Endothelial cell of umbilical vein (primary cell): ENCODE results near the gene DOCK1. TPM values are rescaled to one million over a fixed set of nuclear protein-coding genes. Genes with fewer than 3 reads are reported as not detected.

Source experiments
- BruUV-seq: library from RNA; stranded (reverse); fragments of 400-500 nt; replicated peaks from 2 replicates; lab custom pipeline; 2021; lab: Mats Ljungman, UMichigan
- CTCF ChIA-PET: fragments of 300-600, 350-600 bp; sonication (Branson Sonifier 250); formaldehyde crosslinking; loops from one replicate; lab custom pipeline; 2021; ENCODE audit warnings: antibody characterized with exemption, inconsistent platforms; lab: Charles Lee
- POLR2A ChIA-PET: fragments of 300-600, 350-600 bp; sonication (Branson Sonifier 250); formaldehyde crosslinking; loops from one replicate; lab custom pipeline; 2021; ENCODE audit warnings: antibody characterized with exemption, inconsistent platforms; lab: Charles Lee
- DNase-seq: peaks from one replicate; pipeline ENCODE4 v3.0.0-alpha.2; 2011; ENCODE audit warnings: low read depth, low spot score
- FAIRE-seq: peaks from 2 replicates; lab custom pipeline; 2011; peaks lifted over from hg19 to GRCh38; lab: Jason Lieb, UNC
- H2AFZ ChIP-seq: 2 replicates; pipeline ENCODE4 v1.6.0; 2012; ENCODE audit warnings: low read depth, low read length, control low read depth, inconsistent platforms
- H3K27ac ChIP-seq: 2 replicates; pipeline ENCODE4 v1.5.1; 2011; ENCODE audit warnings: low read depth, mild to moderate bottlenecking, control low read depth, low read length, moderate library complexity; ENCODE audit not compliant: insufficient read depth
- H3K27me3 ChIP-seq, 2 experiments: 2 replicates each; pipeline versions ENCODE4 v1.6.0 to v1.6.1; 2011; ENCODE audit warnings: low read length in 2 of 2, mixed read lengths in 1 of 2; ENCODE audit not compliant: control insufficient read depth in 2 of 2, insufficient read depth in 2 of 2
- H3K36me3 ChIP-seq, 2 experiments: 2 replicates in 1 of 2; 3 replicates in 1 of 2; pipeline ENCODE4 v1.5.1; 2011; ENCODE audit warnings: low read length in 2 of 2, mild to moderate bottlenecking in 1 of 2, moderate library complexity in 1 of 2; ENCODE audit not compliant: control insufficient read depth in 2 of 2, insufficient read depth in 2 of 2; ENCODE audit errors: extremely low read depth in 1 of 2
- H3K4me1 ChIP-seq: 3 replicates; pipeline ENCODE4 v1.5.1; 2011; ENCODE audit warnings: mild to moderate bottlenecking, low read length; ENCODE audit not compliant: control insufficient read depth, insufficient read depth; ENCODE audit errors: extremely low read depth
- H3K4me2 ChIP-seq: 2 replicates; pipeline ENCODE4 v1.6.1; 2011; ENCODE audit warnings: low read length, control low read depth, mixed read lengths; ENCODE audit not compliant: insufficient read depth
- H3K4me3 ChIP-seq, 3 experiments: fragments of 200-600 bp in 1 of 3; sonication (generic), shearing (Covaris generic) in 1 of 3; replicated peaks in 1 of 3; 2 replicates each; pipeline ENCODE4 v1.5.1; 2011 to 2016; ENCODE audit warnings: control low read depth in 3 of 3, low read length in 3 of 3, mild to moderate bottlenecking in 2 of 3, inconsistent platforms in 1 of 3, low read depth in 1 of 3, moderate library complexity in 1 of 3; ENCODE audit not compliant: insufficient read depth in 1 of 3
- H3K79me2 ChIP-seq: 2 replicates; pipeline ENCODE4 v1.6.0; 2012; ENCODE audit warnings: low read length, inconsistent platforms; ENCODE audit not compliant: control insufficient read depth, insufficient read depth
- H3K9ac ChIP-seq: replicated peaks from 2 replicates; pipeline ENCODE3; 2011; ENCODE audit warnings: low read length, control low read depth; ENCODE audit not compliant: insufficient read depth; ENCODE audit errors: extremely low read depth
- H3K9me1 ChIP-seq: replicated peaks from 3 replicates; pipeline ENCODE4 v1.6.0; 2011; ENCODE audit warnings: mild to moderate bottlenecking, low read length; ENCODE audit not compliant: control insufficient read depth, insufficient read depth; ENCODE audit errors: extremely low read depth
- H3K9me3 ChIP-seq: replicated peaks from 2 replicates; pipeline ENCODE4 v1.5.1; 2012; ENCODE audit warnings: low read length, inconsistent platforms; ENCODE audit not compliant: control insufficient read depth, insufficient read depth
- H4K20me1 ChIP-seq: replicated peaks from 2 replicates; pipeline ENCODE3; 2011; ENCODE audit warnings: mild to moderate bottlenecking, low read length; ENCODE audit not compliant: control insufficient read depth, insufficient read depth; ENCODE audit errors: extremely low read depth
- EZH2 ChIP-seq: IDR thresholded peaks from 2 replicates; pipeline ENCODE4 v1.6.1; 2012; ENCODE audit warnings: borderline replicate concordance, low read depth, mild to moderate bottlenecking, moderate library complexity, low read length, inconsistent platforms; ENCODE audit not compliant: severe bottlenecking
- FOS ChIP-seq: IDR thresholded peaks from 2 replicates; pipeline ENCODE4 v1.6.1; 2011; ENCODE audit warnings: mild to moderate bottlenecking, low read length, moderate library complexity, borderline replicate concordance; ENCODE audit not compliant: insufficient read depth
- GATA2 ChIP-seq: IDR thresholded peaks from 2 replicates; pipeline ENCODE4 v1.7.0; 2011; ENCODE audit warnings: low read depth, mild to moderate bottlenecking, moderate library complexity, mixed read lengths, low read length; ENCODE audit not compliant: insufficient read length, insufficient read depth
- JUN ChIP-seq: IDR thresholded peaks from 2 replicates; pipeline ENCODE4 v1.6.1; 2011; ENCODE audit warnings: borderline replicate concordance, low read depth; ENCODE audit not compliant: insufficient read length, insufficient read depth
- MYC ChIP-seq: IDR thresholded peaks from one replicate; pipeline ENCODE4 v1.6.1; 2011; ENCODE audit warnings: mild to moderate bottlenecking, low read depth, low read length
- POLR2A ChIP-seq: IDR thresholded peaks from 2 replicates; pipeline ENCODE4 v1.6.1; 2012; ENCODE audit warnings: low read depth, mild to moderate bottlenecking, control low read depth, low read length
- POLR2AphosphoS5 ChIP-seq: IDR thresholded peaks from 2 replicates; pipeline ENCODE4 v1.6.1; 2012; ENCODE audit warnings: low read depth, mild to moderate bottlenecking, control low read depth, low read length, moderate library complexity; ENCODE audit not compliant: insufficient read depth
- dilution Hi-C: fragments of 300-500 bp; cut with MboI; formaldehyde crosslinking; loops from one replicate; pipeline ENCODE4 v1.15.0; 2019; ENCODE audit warnings: low sequenced_read_pairs; ENCODE audit not compliant: extremely low pct_ligation_motif_present
- intact Hi-C: fragments of 100-400 bp; cut with micrococcal nuclease; formaldehyde crosslinking; loops from one replicate; pipeline ENCODE4 v1.10.0; 2022
- polyA plus RNA-seq, 4 experiments: library from polyadenylated mRNA; depleted of rRNA in 3 of 4; stranded (reverse) in 3 of 4; unstranded in 1 of 4; fragments of >200 nt; gene quantifications; 2 replicates each; pipeline versions ENCODE4 v1.2.1 to v1.2.3, GENCODE V29; 2011 to 2012; ENCODE audit warnings: missing spikeins in 1 of 4
- total RNA-seq: library from RNA; stranded (reverse); gene quantifications from 2 replicates; pipeline ENCODE4 v1.2.3, GENCODE V29; 2021
- TF ChIP-seq, protein P1 (sequence below), 2 donors: IDR thresholded peaks; 1 replicate in 1 of 2; 2 replicates in 1 of 2; pipeline ENCODE4 v1.5.1; 2011; ENCODE audit warnings: low read length in 2 of 2, mild to moderate bottlenecking in 2 of 2, moderate library complexity in 2 of 2, control low read depth in 1 of 2, inconsistent platforms in 1 of 2, low read depth in 1 of 2; ENCODE audit not compliant: insufficient read depth in 1 of 2; ENCODE audit errors: extremely low read depth in 1 of 2
- TF ChIP-seq, protein P2 (sequence below): IDR thresholded peaks from 2 replicates; pipeline ENCODE4 v1.6.1; 2011; ENCODE audit not compliant: insufficient read depth, insufficient read length

Gene DOCK1
- total and polyA plus RNA-seq, 2 donors (not counting 3 experiments of a cell fraction or from before 2014, with no cell fraction given), result 22.5 to 83.1 TPM

DNA sequence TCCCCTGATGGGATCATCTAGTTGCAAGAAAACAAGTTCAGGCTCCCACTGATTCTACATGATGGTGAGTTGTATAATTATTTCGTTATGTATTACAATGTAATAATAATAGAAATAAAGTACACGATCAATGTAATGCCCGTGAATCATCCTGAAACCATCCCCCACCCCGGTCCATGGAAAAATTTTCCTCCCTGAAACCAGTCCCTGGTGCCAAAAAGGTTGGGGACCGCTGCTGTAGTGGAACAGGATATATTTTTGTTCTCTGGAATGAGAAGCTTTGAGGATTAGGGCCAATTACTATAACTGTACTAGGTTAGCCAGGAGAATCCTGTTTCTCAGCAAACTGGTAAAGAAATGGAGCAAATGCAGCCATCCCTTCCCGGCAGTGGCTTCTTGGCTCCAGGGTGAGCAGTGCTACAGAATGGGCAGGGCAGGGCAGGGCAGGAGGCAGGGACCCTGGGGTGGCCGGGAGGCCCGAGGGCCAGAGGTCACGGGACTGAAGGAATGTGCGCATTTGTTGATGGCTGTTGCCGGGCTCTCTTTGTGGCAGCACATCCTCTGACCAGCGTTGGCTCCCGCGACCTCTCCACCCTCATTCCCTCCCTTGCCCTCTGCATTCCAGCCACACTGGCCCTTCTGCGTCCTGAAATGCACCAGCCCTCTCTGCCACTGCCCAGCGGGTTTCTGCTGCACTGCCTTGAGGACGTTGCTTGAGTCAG lies 481.5 kb downstream of the DOCK1 start:
- Histone ChIP-seq H2AFZ (no peak overlapping the region), H3K4me1 (no peaks in the 10 kb centered on the region), H3K79me2 (no peaks in the 10 kb centered on the region), H3K27me3 (no peaks in the 10 kb centered on the region), H3K4me2 (no peak overlapping the region), H4K20me1 (no peaks in the 10 kb centered on the region), H3K9me3 (no peaks in the 10 kb centered on the region), H3K9ac (no peak overlapping the region), H3K36me3 (peaks cover 5 to 13% of the 10 kb centered on the region in 2 experiments), H3K27ac (no peak overlapping the region), H3K4me3 (no peak overlapping the region), H3K9me1 (no peaks in the 10 kb centered on the region)
- intact Hi-C loops (no loop called here), dilution Hi-C loops (no loop called here)
- FAIRE-seq, result no peak
- no TSS peak for BruUV-seq
- CTCF ChIA-PET, result no interaction called here
- TF ChIP-seq MYC (no peak), POLR2AphosphoS5 (no peak), FOS (no peak), GATA2 (no peak), JUN (no peak), EZH2 (no peak), POLR2A (no peak)
- TF ChIP-seq, protein P1, sequence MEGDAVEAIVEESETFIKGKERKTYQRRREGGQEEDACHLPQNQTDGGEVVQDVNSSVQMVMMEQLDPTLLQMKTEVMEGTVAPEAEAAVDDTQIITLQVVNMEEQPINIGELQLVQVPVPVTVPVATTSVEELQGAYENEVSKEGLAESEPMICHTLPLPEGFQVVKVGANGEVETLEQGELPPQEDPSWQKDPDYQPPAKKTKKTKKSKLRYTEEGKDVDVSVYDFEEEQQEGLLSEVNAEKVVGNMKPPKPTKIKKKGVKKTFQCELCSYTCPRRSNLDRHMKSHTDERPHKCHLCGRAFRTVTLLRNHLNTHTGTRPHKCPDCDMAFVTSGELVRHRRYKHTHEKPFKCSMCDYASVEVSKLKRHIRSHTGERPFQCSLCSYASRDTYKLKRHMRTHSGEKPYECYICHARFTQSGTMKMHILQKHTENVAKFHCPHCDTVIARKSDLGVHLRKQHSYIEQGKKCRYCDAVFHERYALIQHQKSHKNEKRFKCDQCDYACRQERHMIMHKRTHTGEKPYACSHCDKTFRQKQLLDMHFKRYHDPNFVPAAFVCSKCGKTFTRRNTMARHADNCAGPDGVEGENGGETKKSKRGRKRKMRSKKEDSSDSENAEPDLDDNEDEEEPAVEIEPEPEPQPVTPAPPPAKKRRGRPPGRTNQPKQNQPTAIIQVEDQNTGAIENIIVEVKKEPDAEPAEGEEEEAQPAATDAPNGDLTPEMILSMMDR (IDR thresholded peaks at IDR 0.05; ENCODE audit: extremely low read depth in 1 of 2, insufficient read depth in 1 of 2, low read depth in 1 of 2, low read length in 2 of 2), result no peak
- TF ChIP-seq, protein P2, sequence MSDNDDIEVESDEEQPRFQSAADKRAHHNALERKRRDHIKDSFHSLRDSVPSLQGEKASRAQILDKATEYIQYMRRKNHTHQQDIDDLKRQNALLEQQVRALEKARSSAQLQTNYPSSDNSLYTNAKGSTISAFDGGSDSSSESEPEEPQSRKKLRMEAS, result no peak
- no peak for DNase-seq
- POLR2A ChIA-PET, result no interaction called here
